ENCODE results near the gene ZBTB17. TPM values are rescaled to one million over a fixed set of nuclear protein-coding genes. Genes with fewer than 3 reads are reported as not detected.
A peak's percentile ranks its signal among the peaks of the same experiment; 100 is the strongest.

Gene ZBTB17
- total RNA-seq, 8 experiments from 2014 or later: 18.2 to 48.9 (median 38.4) TPM

- no peak overlapping the region for H3K4me3 ChIP-seq
- no peak for ATAC-seq (replicated peaks in 6 of 8)
- 80 to 93% (median 87%) methylated on average over 1 to 9 of the region's 17 CpGs; no CpG with 5 or more reads in 6 of the 10 experiments for WGBS, 10 experiments
- peaks cover 18 to 21% of the 10 kb centered on the region in 2 donors for H3K4me1 ChIP-seq (replicated peaks in 1 of 2)
- H3K27ac ChIP-seq: no peak overlapping the region
- in situ Hi-C loops (cut with MboI; ENCODE audit: low pct_unique_long_range_greater_than_20kb in 2 of 9, low sequenced_read_pairs in 9 of 9, unreplicated experiment in 9 of 9): loop anchor here in 1 of 9 experiments (25.0 kb wide), 1 partner anchor 134 kb away; the partner anchor contains the start of gene UQCRHL
Measured at GRCh38 chr1:15945832-15946448, 30.0 kb downstream of the ZBTB17 start.

- H3K4me1 ChIP-seq (replicated peaks in 1 of 2): peaks cover 18 to 19% of the 10 kb centered on the region in 2 donors
- no peak overlapping the region for H3K27ac ChIP-seq
- no peak overlapping the region for H3K4me3 ChIP-seq
- in situ Hi-C loops (cut with MboI; ENCODE audit: low pct_unique_long_range_greater_than_20kb in 2 of 9, low sequenced_read_pairs in 9 of 9, unreplicated experiment in 9 of 9): loop anchor here in 1 of 9 experiments (25.0 kb wide), 1 partner anchor 133 kb away; the partner anchor contains the start of gene UQCRHL
- WGBS, 10 experiments: 80 to 96% (median 90%) methylated on average over 2 to 11 of the region's 39 CpGs; no CpG with 5 or more reads in 6 of the 10 experiments
- ATAC-seq (replicated peaks in 6 of 8): no peak
Measured at GRCh38 chr1:15945011-15945831, 30.7 kb downstream of the ZBTB17 start.

DNA sequence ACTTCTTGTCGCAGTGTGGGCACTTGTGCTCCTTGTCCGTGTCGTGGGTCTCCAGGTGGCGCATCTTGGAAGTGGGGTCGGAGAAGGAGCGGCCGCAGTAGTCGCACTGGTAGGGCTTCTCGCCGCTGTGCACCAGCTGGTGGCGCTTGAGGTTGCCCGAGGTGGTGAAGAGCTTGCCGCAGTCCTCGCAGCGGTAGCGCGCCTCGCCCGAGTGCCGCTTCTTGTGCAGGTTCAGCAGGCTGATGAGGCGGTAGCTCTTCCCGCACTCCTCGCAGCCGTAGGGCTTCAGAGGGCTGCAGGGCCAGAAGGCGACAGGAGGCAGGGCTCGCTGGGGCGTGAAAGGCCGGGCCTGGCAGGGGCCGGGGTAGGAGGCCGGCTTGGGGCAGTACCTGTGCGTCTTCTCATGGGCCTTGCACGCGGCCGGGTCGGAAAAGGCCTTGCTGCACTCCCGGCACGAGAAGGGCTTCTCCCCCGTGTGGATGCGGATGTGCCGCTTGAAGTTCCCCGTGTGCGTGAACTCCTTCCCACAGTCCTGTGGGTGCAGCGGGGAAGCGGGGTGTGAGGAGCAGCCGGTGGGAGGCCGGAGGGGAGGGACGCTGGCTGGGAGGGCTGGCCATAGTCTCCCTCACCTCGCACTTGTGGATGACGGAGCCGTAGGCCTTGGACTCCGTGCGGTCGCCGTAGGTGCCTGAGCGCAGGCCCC, 31.4 kb downstream of the ZBTB17 start:
- Histone ChIP-seq H3K27ac (no peak overlapping the region), H3K4me1 (replicated peaks in 1 of 2) (peaks cover 10 to 11% of the 10 kb centered on the region in 2 donors), H3K4me3 (no peak overlapping the region)
- WGBS, 10 experiments: 86 to 100% (median 97%) methylated on average over 1 to 26 of the region's 55 CpGs; no CpG with 5 or more reads in 4 of the 10 experiments
- in situ Hi-C loops (cut with MboI; ENCODE audit: low pct_unique_long_range_greater_than_20kb in 2 of 9, low sequenced_read_pairs in 9 of 9, unreplicated experiment in 9 of 9): loop anchor here in 1 of 9 experiments (25.0 kb wide), 1 partner anchor 132 kb away; the partner anchor contains the start of gene UQCRHL
- ATAC-seq (replicated peaks in 6 of 8): no peak

DNA sequence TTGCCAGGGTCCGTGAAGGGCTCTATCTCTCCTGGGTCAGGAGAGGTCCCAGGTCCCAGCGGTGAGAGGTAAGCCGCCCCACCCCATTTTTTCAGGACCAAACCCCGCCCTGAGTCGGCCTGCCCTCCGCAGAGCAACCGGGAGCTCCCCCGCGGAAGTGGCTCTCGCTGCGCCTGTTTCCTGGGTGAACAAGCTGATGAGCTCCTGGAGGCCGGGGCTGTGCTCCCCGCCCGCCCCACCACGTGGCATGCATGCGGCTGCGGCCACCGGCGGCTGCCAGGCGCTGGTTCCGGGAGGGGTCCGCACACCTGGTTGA, 32.0 kb downstream of the ZBTB17 start:
- 92 to 95% (median 94%) methylated on average over 2 to 8 of the region's 22 CpGs; no CpG with 5 or more reads in 7 of the 10 experiments for WGBS, 10 experiments
- H3K4me1 ChIP-seq (replicated peaks in 1 of 2): peaks cover 5 to 6% of the 10 kb centered on the region in 2 donors
- in situ Hi-C loops (cut with MboI; ENCODE audit: low pct_unique_long_range_greater_than_20kb in 2 of 9, low sequenced_read_pairs in 9 of 9, unreplicated experiment in 9 of 9): loop anchor here in 1 of 9 experiments (25.0 kb wide), 1 partner anchor 132 kb away; the partner anchor contains the start of gene UQCRHL
- H3K4me3 ChIP-seq: no peak overlapping the region
- peak in 1 of 8 experiments; percentile 1 for ATAC-seq (replicated peaks in 6 of 8)
- no peak overlapping the region for H3K27ac ChIP-seq

- no peak overlapping the region for H3K27ac ChIP-seq
- ATAC-seq (replicated peaks in 6 of 8): peak in 2 of 8 experiments; percentile 5 to 9
- no peak overlapping the region for H3K4me3 ChIP-seq
- 86 to 100% (median 95%) methylated on average over 1 to 15 of the region's 33 CpGs; no CpG with 5 or more reads in 7 of the 10 experiments for WGBS, 10 experiments
- in situ Hi-C loops (cut with MboI; ENCODE audit: low pct_unique_long_range_greater_than_20kb in 2 of 9, low sequenced_read_pairs in 9 of 9, unreplicated experiment in 9 of 9): loop anchor here in 1 of 9 experiments (25.0 kb wide), 1 partner anchor 131 kb away; the partner anchor contains the start of gene UQCRHL
- H3K4me1 ChIP-seq (replicated peaks in 1 of 2): peaks cover under 1 to 3% of the 10 kb centered on the region in 2 donors
Measured at GRCh38 chr1:15943328-15943991, 32.4 kb downstream of the ZBTB17 start.

DNA sequence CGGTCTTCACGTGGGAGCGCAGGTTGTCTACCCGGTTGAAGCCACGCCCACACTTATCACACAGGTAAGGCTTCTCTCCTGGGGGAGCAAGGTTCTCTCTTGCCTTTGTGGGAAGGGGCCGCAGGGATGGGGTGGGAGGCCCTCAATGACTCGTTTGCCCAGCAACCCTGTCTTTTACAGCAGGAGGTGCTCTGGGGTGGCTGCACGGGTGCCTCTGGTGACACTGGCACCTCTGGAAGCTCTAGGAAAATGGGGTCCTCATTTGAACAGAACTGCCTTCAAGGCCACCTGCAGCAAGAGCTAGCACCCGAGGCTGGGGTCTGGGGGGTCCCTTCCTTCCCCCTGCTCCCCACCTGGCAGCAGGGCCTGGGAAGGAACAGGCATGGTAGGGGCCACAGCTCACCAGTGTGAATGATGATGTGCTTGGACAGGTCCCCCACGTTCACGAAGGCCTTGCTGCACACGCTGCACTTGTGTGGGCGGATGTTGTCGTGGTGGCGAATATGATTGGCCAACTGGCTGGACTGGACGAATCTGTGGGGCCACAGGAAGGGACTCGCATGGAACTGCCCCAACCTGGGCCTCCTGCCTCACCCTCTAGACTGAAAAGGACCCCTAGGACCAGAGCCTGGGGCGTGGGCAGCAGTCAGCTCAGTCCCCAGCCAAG, 33.1 kb downstream of the ZBTB17 start:
- no peak overlapping the region for H3K27ac ChIP-seq

DNA sequence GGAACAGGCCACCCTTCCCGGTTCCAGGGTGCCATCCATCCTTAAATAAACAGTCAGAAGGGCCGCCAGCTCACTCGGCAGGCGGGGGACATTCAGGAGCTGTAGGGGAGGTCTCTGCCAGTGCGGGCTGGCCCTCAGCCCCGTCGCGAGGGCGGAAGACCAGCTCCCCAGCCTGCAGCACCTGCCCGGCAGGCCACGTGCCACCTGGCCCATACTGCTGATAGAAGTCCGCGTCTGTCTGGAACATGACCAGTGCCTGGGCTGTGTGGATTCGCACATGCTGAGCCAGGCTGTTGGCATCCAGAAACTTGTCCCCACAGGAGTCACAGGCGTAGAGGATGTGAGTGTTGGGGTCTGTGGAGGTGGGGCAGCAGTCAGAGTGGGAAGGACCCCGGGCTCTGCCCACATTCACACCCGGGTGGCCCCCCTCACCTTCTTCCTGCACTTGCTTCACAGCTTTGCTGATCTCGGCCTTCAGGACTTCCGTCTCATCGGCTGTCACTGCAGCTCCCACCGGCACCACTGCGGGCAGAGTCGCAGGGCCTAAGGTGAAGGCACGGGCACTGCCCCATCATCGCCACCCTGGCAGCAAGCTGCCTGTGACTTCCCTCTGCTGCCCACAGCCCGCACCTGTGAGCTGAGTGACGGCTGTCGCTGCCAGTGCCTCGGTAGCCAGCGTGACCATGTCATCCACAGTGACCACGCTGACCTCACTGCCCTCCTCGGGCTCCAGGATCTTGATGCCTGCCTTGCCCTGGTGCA, 33.8 kb downstream of the ZBTB17 start:
- no peak overlapping the region for H3K4me3 ChIP-seq
- H3K4me1 ChIP-seq (replicated peaks in 1 of 2): no peaks in the 10 kb centered on the region
- peak in 1 of 8 experiments; percentile 3 for ATAC-seq (replicated peaks in 6 of 8)
- no peak overlapping the region for H3K27ac ChIP-seq
- WGBS, 10 experiments: 87 to 97% (median 92%) methylated on average over 6 to 24 of the region's 32 CpGs; no CpG with 5 or more reads in 4 of the 10 experiments
- in situ Hi-C loops (cut with MboI; ENCODE audit: low pct_unique_long_range_greater_than_20kb in 2 of 9, low sequenced_read_pairs in 9 of 9, unreplicated experiment in 9 of 9): loop anchor here in 1 of 9 experiments (25.0 kb wide), 1 partner anchor 130 kb away; the partner anchor contains the start of gene UQCRHL

More for the DNA sequence above, 33.1 kb downstream of the ZBTB17 start:
- in situ Hi-C loops (cut with MboI; ENCODE audit: low pct_unique_long_range_greater_than_20kb in 2 of 9, low sequenced_read_pairs in 9 of 9, unreplicated experiment in 9 of 9): loop anchor here in 1 of 9 experiments (25.0 kb wide), 1 partner anchor 130 kb away; the partner anchor contains the start of gene UQCRHL
- H3K4me1 ChIP-seq (replicated peaks in 1 of 2): no peaks in the 10 kb centered on the region
- ATAC-seq (replicated peaks in 6 of 8): peak in 1 of 8 experiments; percentile 3
- no peak overlapping the region for H3K4me3 ChIP-seq
- WGBS, 10 experiments: 73 to 100% (median 85%) methylated on average over 3 to 11 of the region's 18 CpGs; no CpG with 5 or more reads in 6 of the 10 experiments

GRCh38 chr1:15941044-15941840, 34.7 kb downstream of the ZBTB17 start:
- whole genome bisulfite sequencing, 10 experiments: 80 to 100% (median 91%) methylated on average over 1 to 10 of the region's 13 CpGs; no CpG with 5 or more reads in 5 of the 10 experiments
- Histone ChIP-seq H3K4me3 (no peak overlapping the region), H3K27ac (peak overlapping the region in 1 of 2 donors; percentile 9), H3K4me1 (replicated peaks in 1 of 2) (no peaks in the 10 kb centered on the region)
- ATAC-seq (replicated peaks in 6 of 8): peak in 3 of 8 experiments; percentile 2 to 12 (median 7)
- in situ Hi-C loops (cut with MboI; ENCODE audit: low pct_unique_long_range_greater_than_20kb in 2 of 9, low sequenced_read_pairs in 9 of 9, unreplicated experiment in 9 of 9): loop anchor here in 1 of 9 experiments (25.0 kb wide), 1 partner anchor 129 kb away; the partner anchor contains the start of gene UQCRHL

- in situ Hi-C loops (cut with MboI; ENCODE audit: low pct_unique_long_range_greater_than_20kb in 2 of 9, low sequenced_read_pairs in 9 of 9, unreplicated experiment in 9 of 9): loop anchor here in 1 of 9 experiments (25.0 kb wide), 1 partner anchor 128 kb away; the partner anchor contains the start of gene UQCRHL
- 85 to 100% (median 91%) methylated on average over 1 to 13 of the region's 13 CpGs; no CpG with 5 or more reads in 1 of the 10 experiments for WGBS, 10 experiments
- no peaks in the 10 kb centered on the region for H3K4me1 ChIP-seq (replicated peaks in 1 of 2)
- no peak for ATAC-seq (replicated peaks in 6 of 8)
- H3K4me3 ChIP-seq: no peak overlapping the region
- peak overlapping the region in 1 of 2 donors; percentile 9 for H3K27ac ChIP-seq
Measured at GRCh38 chr1:15940110-15941043, 35.5 kb downstream of the ZBTB17 start.
